ENCODE results near the gene PLEKHG4. TPM values are rescaled to one million over a fixed set of nuclear protein-coding genes. Genes with fewer than 3 reads are reported as not detected.
A peak's percentile ranks its signal among the peaks of the same experiment; 100 is the strongest.

The PLEKHG4 gene
- total and polyA plus RNA-seq, 9 of the 15 experiments (the other 6 are each of a cell fraction or from before 2014, with no cell fraction given) = 3.7 to 36.8 (median 17.9) TPM

DNA sequence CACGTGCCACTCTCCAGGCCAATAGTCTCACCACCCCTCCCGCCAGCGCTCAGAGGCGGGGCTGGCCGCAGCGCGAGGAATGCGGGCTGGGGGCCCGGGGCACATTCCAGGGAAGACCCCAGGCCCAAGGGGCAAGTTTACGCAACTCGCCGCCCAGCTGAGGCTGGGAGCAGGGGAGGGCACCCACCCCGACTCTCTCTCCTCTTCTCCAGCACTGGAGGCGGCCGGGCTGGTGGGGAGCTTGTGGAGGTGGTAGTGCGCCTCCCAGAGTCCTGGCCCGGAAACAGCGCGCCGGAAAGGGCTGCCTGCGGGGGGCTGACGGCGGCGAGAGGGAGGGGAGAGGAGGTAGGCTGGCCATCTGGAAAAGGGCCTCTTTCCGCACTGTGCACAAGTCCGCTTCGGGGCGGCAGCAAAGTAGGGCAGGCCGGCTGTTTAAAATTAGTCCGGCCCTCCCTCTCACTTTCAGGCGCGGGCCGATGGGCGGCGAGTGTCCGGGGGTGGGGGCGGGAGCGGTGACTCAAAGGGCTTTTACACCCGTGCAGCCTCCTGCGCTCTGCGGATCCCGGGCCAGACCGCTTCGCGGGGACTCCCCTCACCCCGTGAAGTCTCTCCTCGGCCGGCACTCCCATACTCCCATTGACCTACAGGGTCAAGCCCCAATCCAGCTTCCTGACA, 33.1 kb upstream of the PLEKHG4 start (continued):
- TF ChIP-seq, protein P1, sequence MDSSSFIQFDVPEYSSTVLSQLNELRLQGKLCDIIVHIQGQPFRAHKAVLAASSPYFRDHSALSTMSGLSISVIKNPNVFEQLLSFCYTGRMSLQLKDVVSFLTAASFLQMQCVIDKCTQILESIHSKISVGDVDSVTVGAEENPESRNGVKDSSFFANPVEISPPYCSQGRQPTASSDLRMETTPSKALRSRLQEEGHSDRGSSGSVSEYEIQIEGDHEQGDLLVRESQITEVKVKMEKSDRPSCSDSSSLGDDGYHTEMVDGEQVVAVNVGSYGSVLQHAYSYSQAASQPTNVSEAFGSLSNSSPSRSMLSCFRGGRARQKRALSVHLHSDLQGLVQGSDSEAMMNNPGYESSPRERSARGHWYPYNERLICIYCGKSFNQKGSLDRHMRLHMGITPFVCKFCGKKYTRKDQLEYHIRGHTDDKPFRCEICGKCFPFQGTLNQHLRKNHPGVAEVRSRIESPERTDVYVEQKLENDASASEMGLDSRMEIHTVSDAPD (CRISPR knock-in tag; IDR thresholded peaks at IDR 0.05) = no peak
- no peak for TF ChIP-seq LARP7 (IDR thresholded peaks at IDR 0.05)
- TF ChIP-seq, protein P2, sequence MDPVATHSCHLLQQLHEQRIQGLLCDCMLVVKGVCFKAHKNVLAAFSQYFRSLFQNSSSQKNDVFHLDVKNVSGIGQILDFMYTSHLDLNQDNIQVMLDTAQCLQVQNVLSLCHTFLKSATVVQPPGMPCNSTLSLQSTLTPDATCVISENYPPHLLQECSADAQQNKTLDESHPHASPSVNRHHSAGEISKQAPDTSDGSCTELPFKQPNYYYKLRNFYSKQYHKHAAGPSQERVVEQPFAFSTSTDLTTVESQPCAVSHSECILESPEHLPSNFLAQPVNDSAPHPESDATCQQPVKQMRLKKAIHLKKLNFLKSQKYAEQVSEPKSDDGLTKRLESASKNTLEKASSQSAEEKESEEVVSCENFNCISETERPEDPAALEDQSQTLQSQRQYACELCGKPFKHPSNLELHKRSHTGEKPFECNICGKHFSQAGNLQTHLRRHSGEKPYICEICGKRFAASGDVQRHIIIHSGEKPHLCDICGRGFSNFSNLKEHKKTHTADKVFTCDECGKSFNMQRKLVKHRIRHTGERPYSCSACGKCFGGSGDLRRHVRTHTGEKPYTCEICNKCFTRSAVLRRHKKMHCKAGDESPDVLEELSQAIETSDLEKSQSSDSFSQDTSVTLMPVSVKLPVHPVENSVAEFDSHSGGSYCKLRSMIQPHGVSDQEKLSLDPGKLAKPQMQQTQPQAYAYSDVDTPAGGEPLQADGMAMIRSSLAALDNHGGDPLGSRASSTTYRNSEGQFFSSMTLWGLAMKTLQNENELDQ (CRISPR knock-in tag; IDR thresholded peaks at IDR 0.05; ENCODE audit: borderline replicate concordance) = 0 out of 2 replicates have a peak, but pooled peaks have one; percentile 44
- peak; percentile 62; the same call in 1 of the 2 replicates for TF ChIP-seq DPF2 (IDR thresholded peaks at IDR 0.05)
- TF ChIP-seq, protein P3, sequence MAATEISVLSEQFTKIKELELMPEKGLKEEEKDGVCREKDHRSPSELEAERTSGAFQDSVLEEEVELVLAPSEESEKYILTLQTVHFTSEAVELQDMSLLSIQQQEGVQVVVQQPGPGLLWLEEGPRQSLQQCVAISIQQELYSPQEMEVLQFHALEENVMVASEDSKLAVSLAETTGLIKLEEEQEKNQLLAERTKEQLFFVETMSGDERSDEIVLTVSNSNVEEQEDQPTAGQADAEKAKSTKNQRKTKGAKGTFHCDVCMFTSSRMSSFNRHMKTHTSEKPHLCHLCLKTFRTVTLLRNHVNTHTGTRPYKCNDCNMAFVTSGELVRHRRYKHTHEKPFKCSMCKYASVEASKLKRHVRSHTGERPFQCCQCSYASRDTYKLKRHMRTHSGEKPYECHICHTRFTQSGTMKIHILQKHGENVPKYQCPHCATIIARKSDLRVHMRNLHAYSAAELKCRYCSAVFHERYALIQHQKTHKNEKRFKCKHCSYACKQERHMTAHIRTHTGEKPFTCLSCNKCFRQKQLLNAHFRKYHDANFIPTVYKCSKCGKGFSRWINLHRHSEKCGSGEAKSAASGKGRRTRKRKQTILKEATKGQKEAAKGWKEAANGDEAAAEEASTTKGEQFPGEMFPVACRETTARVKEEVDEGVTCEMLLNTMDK (IDR thresholded peaks at IDR 0.05; ENCODE audit: borderline replicate concordance, insufficient read depth, low read depth, low read length, poor library complexity, severe bottlenecking) = peak; percentile 81
- TF ChIP-seq ZNF12 (CRISPR knock-in tag; IDR thresholded peaks at IDR 0.05) = 0 out of 2 replicates have a peak, but pooled peaks have one; percentile 62
- peak; percentile 26; the same call in 1 of the 2 replicates for TF ChIP-seq NBN (IDR thresholded peaks at IDR 0.05; ENCODE audit: low read depth)
- TF ChIP-seq ARID1B (IDR thresholded peaks at IDR 0.05) = peak; percentile 57
- TF ChIP-seq, protein P4, sequence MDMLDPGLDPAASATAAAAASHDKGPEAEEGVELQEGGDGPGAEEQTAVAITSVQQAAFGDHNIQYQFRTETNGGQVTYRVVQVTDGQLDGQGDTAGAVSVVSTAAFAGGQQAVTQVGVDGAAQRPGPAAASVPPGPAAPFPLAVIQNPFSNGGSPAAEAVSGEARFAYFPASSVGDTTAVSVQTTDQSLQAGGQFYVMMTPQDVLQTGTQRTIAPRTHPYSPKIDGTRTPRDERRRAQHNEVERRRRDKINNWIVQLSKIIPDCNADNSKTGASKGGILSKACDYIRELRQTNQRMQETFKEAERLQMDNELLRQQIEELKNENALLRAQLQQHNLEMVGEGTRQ (CRISPR knock-in tag; IDR thresholded peaks at IDR 0.05) = peak; percentile 90
- peak; percentile 58; the same call in 1 of the 2 replicates for TF ChIP-seq KAT7 (CRISPR knock-in tag; IDR thresholded peaks at IDR 0.05; ENCODE audit: borderline replicate concordance)
- TF ChIP-seq NR4A1 (CRISPR knock-in tag; IDR thresholded peaks at IDR 0.05) = no peak
- TF ChIP-seq NR4A1 (tag; IDR thresholded peaks at IDR 0.05) = peak; percentile 76
- TF ChIP-seq, protein P5, sequence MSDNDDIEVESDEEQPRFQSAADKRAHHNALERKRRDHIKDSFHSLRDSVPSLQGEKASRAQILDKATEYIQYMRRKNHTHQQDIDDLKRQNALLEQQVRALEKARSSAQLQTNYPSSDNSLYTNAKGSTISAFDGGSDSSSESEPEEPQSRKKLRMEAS (CRISPR knock-in tag; IDR thresholded peaks at IDR 0.05) = peak; percentile 88
- TF ChIP-seq SP1 (CRISPR knock-in tag; IDR thresholded peaks at IDR 0.05) = peak; percentile 73
- peak; percentile 42; the same call in 1 of the 2 replicates for TF ChIP-seq SMARCE1 (IDR thresholded peaks at IDR 0.05)
- TF ChIP-seq FOXA3 (CRISPR knock-in tag; conservative IDR thresholded peaks at IDR 0.05 in 1 of 2, IDR thresholded peaks at IDR 0.05 in 1 of 2) = peak in 1 of 2 experiments; percentile 75; a peak in 2 of 4 replicates
- peak in 1 of 2 experiments; percentile 52; a peak in 1 of 4 replicates for TF ChIP-seq SIN3A (IDR thresholded peaks at IDR 0.05; ENCODE audit: borderline replicate concordance in 2 of 2, control insufficient read depth in 1 of 2, low read depth in 2 of 2, low read length in 2 of 2)
- TF ChIP-seq TBP (optimal IDR thresholded peaks at IDR 0.05; ENCODE audit: low read depth, low read length) = peak; percentile 46
